C4-2B (cell line): ENCODE results near the gene KRTAP10-2.

Experiments used
- H3K27ac ChIP-seq: fragments of 450-650 bp; 2 replicates; pipeline ENCODE4 v1.5.1; 2017
- CTCF ChIP-seq: fragments of 450-650 bp; conservative IDR thresholded peaks from 2 replicates; pipeline ENCODE4 v1.5.1; 2017; ENCODE audit warnings: mild to moderate bottlenecking
- ZFX ChIP-seq: fragments of 450-650 bp; IDR thresholded peaks from 2 replicates; pipeline ENCODE4 v1.6.1; 2017

KRTAP10-2 gene

DNA sequence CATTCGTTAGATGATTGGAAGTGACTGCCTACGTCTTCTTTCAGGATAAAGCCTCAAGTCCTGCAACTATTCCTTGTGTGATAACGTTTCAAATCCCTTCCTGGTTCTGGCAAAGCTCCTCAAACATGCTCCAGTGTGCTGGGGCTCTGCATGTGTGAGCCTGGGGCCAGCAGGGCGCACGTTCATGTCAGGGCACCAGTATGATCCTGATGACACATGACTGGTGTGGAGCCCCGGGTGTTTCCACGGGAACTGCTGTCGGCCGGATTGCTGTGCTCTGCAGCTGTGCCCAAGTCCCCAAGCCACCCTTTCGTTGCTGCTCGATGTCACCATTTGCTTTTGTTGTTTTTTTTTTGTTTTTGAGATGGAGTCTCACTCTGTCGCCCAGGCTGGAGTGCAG lies 32.6 kb downstream of the KRTAP10-2 start:
- TF ChIP-seq CTCF (no peak), ZFX (no peak)
- H3K27ac ChIP-seq = peak overlapping the region; percentile 74

GRCh38 chr21:44517175-44517899 lies 34.0 kb downstream of the KRTAP10-2 start:
- TF ChIP-seq CTCF (no peak), ZFX (no peak)
- H3K27ac ChIP-seq = peak overlapping the region; percentile 74

DNA sequence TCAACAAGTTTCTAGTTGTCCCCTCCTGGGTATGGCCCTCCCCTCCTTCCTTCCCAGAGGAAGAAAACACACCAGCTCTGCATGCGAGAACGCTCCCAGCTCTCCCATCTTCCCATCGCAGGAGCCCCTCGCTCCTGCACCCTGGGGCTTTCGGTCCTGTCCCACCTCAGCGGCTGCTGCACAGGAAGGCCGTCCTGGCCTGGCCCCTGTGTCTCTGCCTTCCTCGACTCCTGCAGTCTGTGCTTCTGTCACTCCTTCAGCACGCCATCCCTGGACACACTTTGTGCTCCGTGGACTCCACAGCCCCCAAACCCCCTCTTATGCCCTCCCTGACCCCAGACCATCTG lies 34.5 kb downstream of the KRTAP10-2 start:
- TF ChIP-seq ZFX (no peak), CTCF (no peak)
- H3K27ac ChIP-seq = peak overlapping the region; percentile 74

DNA sequence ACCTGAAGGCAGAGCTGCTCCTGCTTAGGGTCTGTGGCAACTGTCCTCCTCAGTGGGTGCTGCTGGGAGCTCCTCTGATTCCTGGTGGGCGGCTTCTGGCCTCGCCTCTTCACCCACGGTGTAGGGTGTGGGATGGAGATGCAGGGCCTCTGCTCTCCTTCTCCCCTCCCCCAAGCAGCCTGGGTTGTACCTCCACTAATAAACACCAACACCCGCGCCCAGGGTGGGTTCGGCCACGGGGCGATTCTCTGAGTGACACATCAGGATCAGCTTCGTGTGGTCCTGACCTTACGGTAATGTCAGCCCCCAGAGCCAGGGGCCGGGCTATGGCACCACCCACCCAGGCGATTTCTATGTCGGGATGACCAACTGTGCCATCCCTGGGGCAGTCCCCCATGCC lies 35.0 kb downstream of the KRTAP10-2 start:
- TF ChIP-seq CTCF (no peak), ZFX (no peak)
- peak overlapping the region; percentile 74 for H3K27ac ChIP-seq

DNA sequence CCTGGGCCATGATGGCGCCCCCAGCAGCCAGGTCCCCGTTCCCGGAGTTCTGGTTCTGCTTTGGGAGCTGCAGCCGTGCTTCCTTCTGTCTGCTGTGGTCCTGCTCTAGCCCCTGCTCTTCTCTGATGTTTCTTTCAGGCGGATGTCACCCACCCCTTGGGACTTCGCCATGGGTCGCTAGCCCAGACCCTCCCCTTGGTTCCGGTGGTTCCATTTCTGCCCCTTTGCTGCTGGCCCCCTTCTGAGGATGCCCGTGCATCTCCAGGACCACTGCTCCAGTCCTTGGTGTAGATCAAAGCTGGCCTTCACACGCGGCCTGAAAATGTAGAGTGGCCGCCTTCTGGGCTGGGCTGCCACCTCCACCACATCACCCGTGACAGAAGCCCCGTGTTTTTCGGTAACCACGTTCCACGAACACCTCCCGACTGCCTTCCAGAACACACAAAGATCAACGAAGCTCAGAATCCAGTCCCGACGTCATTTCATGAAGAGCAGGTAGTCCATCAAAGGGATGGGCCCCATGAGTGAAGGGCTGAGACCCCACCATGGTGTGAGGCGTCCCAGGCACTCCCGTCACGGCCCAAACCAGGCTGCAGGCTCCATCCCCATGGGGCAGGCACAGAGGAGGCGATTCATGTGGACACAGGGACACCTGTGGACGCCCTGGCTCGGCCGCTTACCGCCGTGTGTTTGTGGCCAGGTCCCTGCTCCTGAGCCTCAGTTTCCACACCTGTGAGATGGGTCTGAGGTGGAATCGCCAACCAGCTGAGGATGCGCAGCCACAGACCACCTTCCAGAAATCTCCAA lies 35.7 kb downstream of the KRTAP10-2 start:
- no peak for TF ChIP-seq CTCF
- H3K27ac ChIP-seq = no peak overlapping the region

GRCh38 chr21:44514746-44515358 lies 36.5 kb downstream of the KRTAP10-2 start:
- no peak for TF ChIP-seq ZFX
- TF ChIP-seq CTCF = no peak
- no peak overlapping the region for H3K27ac ChIP-seq

GRCh38 chr21:44514218-44514520 lies 37.1 kb downstream of the KRTAP10-2 start:
- H3K27ac ChIP-seq = no peak overlapping the region
- TF ChIP-seq CTCF (no peak), ZFX (no peak)
